Motor neuron (in vitro differentiated cells): Measurements from ENCODE around the gene OPRD1. TPM values are rescaled to one million over a fixed set of nuclear protein-coding genes. Genes with fewer than 3 reads are reported as not detected.
A peak's percentile ranks its signal among the peaks of the same experiment; 100 is the strongest.

Experiments used
- ATAC-seq, 8 experiments: fragments of 200-7000 bp; cut with Tn5 transposase; replicated peaks in 6 of 8; 2 replicates each; pipeline ENCODE4 v1.8.0; 2021; ENCODE audit warnings: mild to moderate bottlenecking in 8 of 8, moderate library complexity in 8 of 8
- H3K27ac ChIP-seq, 2 donors: fragments of 250-450 bp; sonication (Bioruptor Pico); 2 replicates each; pipeline ENCODE4 v1.9.0; 2021; ENCODE audit warnings: antibody characterized with exemption in 2 of 2, mild to moderate bottlenecking in 2 of 2, moderate library complexity in 1 of 2
- H3K4me1 ChIP-seq, 2 donors: fragments of 250-450 bp; sonication (Bioruptor Pico); replicated peaks in 1 of 2; 2 replicates each; pipeline ENCODE4 v1.6.1; 2021; ENCODE audit warnings: antibody characterized with exemption in 2 of 2, mild to moderate bottlenecking in 2 of 2, moderate library complexity in 1 of 2
- H3K4me3 ChIP-seq, 5 donors: fragments of 250-450 bp; sonication (Bioruptor Pico); 2 replicates each; pipeline ENCODE4 v1.9.0; 2021; ENCODE audit warnings: antibody characterized with exemption in 5 of 5, mild to moderate bottlenecking in 5 of 5, moderate library complexity in 4 of 5
- WGBS, 10 experiments: fragments of 450-650 bp; shearing (Covaris generic); methylation state at CpG; one replicate each; pipeline ENCODE4 v1.0.0; 2022; 5-methylcytosine and 5-hydroxymethylcytosine counted together
- in situ Hi-C, 9 experiments: fragments of 400-800 bp; cut with MboI; loops; one replicate each; pipeline ENCODE4 v1.15.0; 2021; ENCODE audit warnings: low sequenced_read_pairs in 9 of 9, low pct_unique_long_range_greater_than_20kb in 2 of 9; ENCODE audit not compliant: unreplicated experiment in 9 of 9
- total RNA-seq, 8 experiments: library from RNA; unstranded; fragments of 300-600 nt; gene quantifications; 2 replicates each; pipeline versions ENCODE4 v1.2.3 to v1.2.4, GENCODE V29; 2022

The OPRD1 gene
- total RNA-seq, 8 experiments from 2014 or later: 0.10 to 1.2 (median 0.22) TPM

GRCh38 chr1:28882009-28882628, 70.1 kb downstream of the OPRD1 start:
- 20 to 90% (median 42%) methylated on average over 2 to 10 of the region's 13 CpGs for WGBS, 10 experiments
- in situ Hi-C loops: loop anchor here (5.0 to 25.0 kb wide), 7 partner anchors 150 to 1830 kb away; partner anchors contain the start of genes SRSF4 (in 6 of the 9) and MATN1 (in 1 of the 9)

GRCh38 chr1:28883242-28883616, 71.3 kb downstream of the OPRD1 start:
- no peak overlapping the region for H3K27ac ChIP-seq
- no peak for ATAC-seq
- peaks cover 19 to 23% of the 10 kb centered on the region in 2 donors for H3K4me1 ChIP-seq
- no peak overlapping the region for H3K4me3 ChIP-seq
- WGBS, 10 experiments: 20 to 83% (median 60%) methylated on average over 1 of the region's 1 CpG; no CpG with 5 or more reads in 5 of the 10 experiments
- in situ Hi-C loops: loop anchor here (5.0 to 25.0 kb wide), 7 partner anchors 149 to 1829 kb away; partner anchors contain the start of genes SRSF4 (in 6 of the 9) and MATN1 (in 1 of the 9)

More at GRCh38 chr1:28882009-28882628, 70.1 kb downstream of the OPRD1 start:
- peak; percentile 42 to 76 (median 50) for ATAC-seq
- Histone ChIP-seq H3K27ac (no peak overlapping the region), H3K4me3 (no peak overlapping the region), H3K4me1 (peaks cover 19 to 20% of the 10 kb centered on the region in 2 donors)

DNA sequence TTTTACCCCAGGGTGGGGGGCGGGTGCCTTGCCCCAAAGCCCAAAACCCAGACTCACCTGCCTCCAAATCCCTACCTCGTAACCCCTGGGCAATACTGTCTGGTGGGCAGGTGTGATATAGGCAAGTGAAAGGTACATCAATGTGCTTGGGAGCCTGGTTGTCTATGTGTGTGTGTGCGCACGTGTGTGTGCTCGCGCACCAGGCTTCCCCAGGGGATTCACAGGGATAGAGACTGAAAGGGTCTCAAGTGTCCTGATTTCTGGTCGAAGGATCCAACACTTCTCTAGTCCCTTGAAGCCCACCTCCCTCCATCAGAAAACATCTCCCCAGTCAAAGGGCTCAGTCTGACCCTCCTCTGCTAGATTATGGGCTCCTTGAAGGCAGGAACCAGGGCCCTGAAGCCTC, 73.5 kb downstream of the OPRD1 start:
- Histone ChIP-seq H3K27ac (peak overlapping the region in 1 of 2 donors; percentile 52), H3K4me1 (peaks cover 19 to 24% of the 10 kb centered on the region in 2 donors), H3K4me3 (no peak overlapping the region)
- in situ Hi-C loops: loop anchor here (10.0 to 25.0 kb wide), 6 partner anchors 149 to 1827 kb away; partner anchors contain the start of genes SRSF4 (in 6 of the 9) and MATN1 (in 1 of the 9)
- 58 to 100% (median 83%) methylated on average over 1 to 7 of the region's 7 CpGs; no CpG with 5 or more reads in 5 of the 10 experiments for WGBS, 10 experiments
- ATAC-seq: no peak

DNA sequence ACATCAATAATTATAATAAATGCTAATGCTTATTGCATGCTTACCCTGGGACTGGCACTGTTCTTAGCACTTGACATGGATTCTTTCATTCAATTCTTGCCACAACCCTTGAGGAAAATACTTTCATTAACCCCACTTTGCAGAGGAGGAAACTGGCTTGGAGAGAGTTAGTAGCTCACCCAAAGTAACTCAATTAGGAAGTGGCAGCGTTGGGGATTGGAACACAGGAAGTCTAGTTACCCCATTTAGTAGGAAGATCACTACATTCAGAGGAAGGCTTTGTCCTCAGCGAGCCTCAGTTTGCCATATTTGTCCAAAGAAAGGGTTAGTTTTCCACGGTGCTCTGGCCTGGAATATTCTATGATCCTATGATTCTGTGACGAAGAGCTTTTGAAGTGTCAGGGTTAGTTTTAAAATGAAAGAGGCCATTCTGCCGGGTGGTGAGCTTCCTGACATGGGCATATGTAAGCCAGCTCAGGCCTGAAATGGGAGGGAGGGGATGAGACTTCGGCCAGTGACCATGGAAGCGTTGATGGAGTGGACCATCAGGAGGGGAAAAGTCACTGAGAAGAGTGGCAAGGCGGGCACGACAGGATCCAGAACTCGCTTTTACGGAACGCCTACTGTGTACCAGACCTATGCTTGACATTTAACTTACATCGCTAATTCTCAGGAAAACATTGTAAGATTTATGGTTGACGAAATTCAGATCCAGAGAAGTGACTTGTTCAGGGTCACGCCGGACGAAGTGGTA, 74.2 kb downstream of the OPRD1 start:
- peaks cover 19 to 24% of the 10 kb centered on the region in 2 donors for H3K4me1 ChIP-seq
- ATAC-seq: no peak
- 35 to 80% (median 50%) methylated on average over 2 to 13 of the region's 17 CpGs; no CpG with 5 or more reads in 1 of the 10 experiments for WGBS, 10 experiments
- in situ Hi-C loops: loop anchor here (10.0 to 25.0 kb wide), 6 partner anchors 149 to 1826 kb away; partner anchors contain the start of genes SRSF4 (in 6 of the 9) and MATN1 (in 1 of the 9)
- peak overlapping the region in 4 of 5 donors; percentile 78 to 97 (median 93) for H3K4me3 ChIP-seq
- H3K27ac ChIP-seq: no peak overlapping the region

DNA sequence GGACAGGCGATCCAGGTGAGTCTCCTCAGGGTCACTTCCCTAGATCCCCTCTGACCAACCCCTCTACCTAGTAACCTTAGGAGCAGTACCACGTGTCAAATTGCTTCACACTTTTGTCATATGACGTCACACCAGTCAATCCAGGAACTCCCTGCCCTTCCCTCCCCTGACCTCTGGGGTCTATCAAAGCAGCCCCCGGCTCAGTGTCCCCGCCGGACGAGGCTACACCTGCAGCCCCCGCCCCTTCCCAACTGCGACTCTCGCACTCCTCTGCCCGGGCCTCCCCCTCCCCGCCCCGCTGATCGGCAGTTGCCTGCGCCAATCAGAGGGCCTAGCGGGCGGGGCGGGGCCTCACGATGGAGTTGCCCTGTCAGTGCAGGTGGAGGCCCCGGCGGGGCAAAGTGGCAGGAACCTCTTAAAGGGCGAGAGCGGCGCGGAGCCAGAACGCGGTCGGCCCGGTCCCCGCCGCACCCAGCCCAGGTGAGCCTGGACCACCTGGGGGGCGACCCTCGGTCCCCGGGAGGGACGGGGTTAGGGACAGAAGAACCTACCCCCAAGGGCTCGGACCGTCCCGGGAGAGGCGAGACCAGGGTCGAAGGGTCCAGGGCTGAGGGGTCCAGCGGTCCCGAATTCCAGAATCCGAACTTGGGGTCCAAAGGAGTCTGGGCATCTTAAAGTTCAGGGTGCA, 74.9 kb downstream of the OPRD1 start:
- WGBS, 10 experiments: 0 to 80% (median 20%) methylated on average over 1 to 6 of the region's 43 CpGs; no CpG with 5 or more reads in 5 of the 10 experiments
- Histone ChIP-seq H3K27ac (no peak overlapping the region), H3K4me3 (peak overlapping the region; percentile 73 to 97 (median 92)), H3K4me1 (peaks cover 19 to 24% of the 10 kb centered on the region in 2 donors)
- ATAC-seq: peak; percentile 53 to 81 (median 65)
- in situ Hi-C loops: loop anchor here (10.0 to 25.0 kb wide), 6 partner anchors 148 to 1825 kb away; partner anchors contain the start of genes SRSF4 (in 6 of the 9) and MATN1 (in 1 of the 9)

GRCh38 chr1:28887419-28887834, 75.5 kb downstream of the OPRD1 start:
- 3% methylated on average over 11 of the region's 41 CpGs; no CpG with 5 or more reads in 9 of the 10 experiments for WGBS, 10 experiments
- peaks cover 19 to 24% of the 10 kb centered on the region in 2 donors for H3K4me1 ChIP-seq
- peak overlapping the region; percentile 73 to 97 (median 92) for H3K4me3 ChIP-seq
- ATAC-seq: peak; percentile 2 to 41 (median 30)
- H3K27ac ChIP-seq: no peak overlapping the region
- in situ Hi-C loops: loop anchor here (10.0 to 25.0 kb wide), 6 partner anchors 147 to 1825 kb away; partner anchors contain the start of genes SRSF4 (in 6 of the 9) and MATN1 (in 1 of the 9)

DNA sequence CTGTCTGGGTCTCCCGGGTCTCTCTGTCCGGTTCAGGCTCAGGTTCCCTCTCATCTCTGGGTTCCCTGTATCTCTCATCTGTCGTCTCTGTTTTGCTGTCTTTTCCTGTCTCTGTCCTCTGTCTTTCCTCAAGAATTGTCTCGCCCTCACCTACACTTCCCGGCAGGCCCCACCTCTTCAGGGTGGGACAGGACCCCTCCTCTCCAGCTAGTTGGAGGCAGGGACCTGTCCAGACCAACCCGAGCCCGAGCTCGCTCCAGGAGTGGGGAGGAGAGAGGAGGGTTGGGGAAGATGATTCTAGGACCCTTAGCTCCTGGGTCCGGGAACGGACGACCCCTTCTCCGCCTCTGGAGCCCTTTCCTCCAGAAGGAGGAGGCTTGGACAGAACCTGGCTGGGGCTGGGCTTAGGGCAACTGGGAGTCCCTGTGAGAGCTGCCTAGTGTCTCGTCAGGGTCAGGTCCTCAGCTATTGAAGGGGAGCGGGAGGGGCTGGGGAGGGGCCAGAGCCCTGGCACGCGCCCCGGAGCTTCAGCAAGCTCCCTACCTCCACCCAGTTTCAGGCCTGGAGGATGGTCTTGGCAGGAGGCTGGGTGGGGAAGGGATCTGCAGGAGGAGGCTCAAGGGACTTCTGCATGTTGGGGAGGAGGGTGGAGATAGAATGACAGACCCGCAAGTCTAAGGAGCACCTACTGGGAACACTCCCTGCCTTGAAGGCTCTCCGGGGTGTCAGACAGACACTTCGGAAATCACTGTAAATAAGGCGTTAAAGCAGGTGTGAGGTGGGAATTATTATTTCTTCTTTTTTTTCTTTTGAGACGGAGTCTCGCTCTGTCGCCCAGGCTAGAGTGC, 76.1 kb downstream of the OPRD1 start:
- in situ Hi-C loops: loop anchor here (10.0 to 25.0 kb wide), 6 partner anchors 147 to 1824 kb away; partner anchors contain the start of genes SRSF4 (in 6 of the 9) and MATN1 (in 1 of the 9)
- H3K4me1 ChIP-seq: peaks cover 19 to 24% of the 10 kb centered on the region in 2 donors
- H3K27ac ChIP-seq: no peak overlapping the region
- H3K4me3 ChIP-seq: peak overlapping the region; percentile 73 to 97 (median 92)
- 0 to 67% (median 36%) methylated on average over 1 to 20 of the region's 24 CpGs; no CpG with 5 or more reads in 5 of the 10 experiments for WGBS, 10 experiments
- ATAC-seq: peak; percentile 8 to 49 (median 14)

- Histone ChIP-seq H3K27ac (no peak overlapping the region), H3K4me3 (no peak overlapping the region), H3K4me1 (peaks cover 15 to 20% of the 10 kb centered on the region in 2 donors)
- no peak for ATAC-seq
- in situ Hi-C loops: loop anchor here (10.0 to 25.0 kb wide), 6 partner anchors 146 to 1823 kb away; partner anchors contain the start of genes SRSF4 (in 6 of the 9) and MATN1 (in 1 of the 9)
- WGBS, 10 experiments: 55 to 100% (median 90%) methylated on average over 1 to 7 of the region's 7 CpGs; no CpG with 5 or more reads in 1 of the 10 experiments
Observed at GRCh38 chr1:28888915-28889314, 76.9 kb downstream of the OPRD1 start.

DNA sequence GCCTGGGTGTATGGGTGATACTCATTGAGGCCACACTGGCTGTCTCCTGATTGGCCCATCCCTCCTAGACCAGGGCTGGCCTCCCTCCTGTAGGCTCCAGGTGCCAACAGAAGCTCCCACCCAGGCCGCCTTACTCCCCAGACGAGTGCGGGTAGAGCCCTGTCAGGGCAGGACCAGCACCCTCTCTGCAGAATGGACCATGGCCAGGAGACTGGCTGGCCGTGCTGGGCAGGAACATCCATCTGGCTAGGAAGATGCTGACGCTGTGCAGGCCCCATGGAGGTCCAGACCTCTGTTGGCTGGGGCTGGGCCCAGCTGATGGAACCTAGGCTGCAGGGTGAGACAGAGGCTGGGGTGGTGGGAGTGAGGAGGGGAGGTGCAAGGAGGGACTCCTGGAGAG, 77.4 kb downstream of the OPRD1 start:
- 81 to 100% (median 100%) methylated on average over 1 to 4 of the region's 5 CpGs; no CpG with 5 or more reads in 7 of the 10 experiments for WGBS, 10 experiments
- H3K4me1 ChIP-seq: peaks cover 10 to 16% of the 10 kb centered on the region in 2 donors
- ATAC-seq: no peak
- in situ Hi-C loops: loop anchor here (10.0 to 25.0 kb wide), 6 partner anchors 145 to 1823 kb away; partner anchors contain the start of genes SRSF4 (in 6 of the 9) and MATN1 (in 1 of the 9)
- H3K4me3 ChIP-seq: no peak overlapping the region
- H3K27ac ChIP-seq: no peak overlapping the region

GRCh38 chr1:28890435-28890834, 78.5 kb downstream of the OPRD1 start:
- 75 to 92% (median 82%) methylated on average over 1 to 8 of the region's 8 CpGs; no CpG with 5 or more reads in 1 of the 10 experiments for WGBS, 10 experiments
- in situ Hi-C loops: loop anchor here (25.0 kb wide), 4 partner anchors 147 to 1822 kb away; partner anchors contain the start of genes SRSF4 (in 6 of the 9) and MATN1 (in 1 of the 9)
- Histone ChIP-seq H3K27ac (no peak overlapping the region), H3K4me1 (peaks cover 4 to 5% of the 10 kb centered on the region in 2 donors), H3K4me3 (no peak overlapping the region)
- ATAC-seq: no peak

DNA sequence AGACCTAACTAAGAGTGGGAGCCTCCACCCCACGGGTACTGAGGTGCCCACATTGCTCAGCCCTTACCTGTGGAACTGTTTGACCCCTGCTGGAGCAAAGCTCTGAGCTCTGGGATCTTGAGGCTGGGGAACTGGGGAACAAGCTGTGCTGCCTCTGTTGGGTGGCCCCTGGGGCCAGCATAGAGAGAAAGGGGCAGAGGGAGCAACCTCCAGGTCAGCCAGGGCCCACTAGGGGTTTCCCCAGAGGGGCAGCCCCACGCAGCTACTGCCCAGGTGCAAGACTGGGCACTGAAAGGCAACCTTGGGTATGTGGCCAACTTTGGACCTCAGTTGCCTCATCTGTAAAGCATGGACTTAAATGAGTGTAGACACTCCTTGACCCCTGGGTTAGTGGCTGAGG, 78.9 kb downstream of the OPRD1 start:
- Histone ChIP-seq H3K27ac (no peak overlapping the region), H3K4me1 (peaks cover 3 to 4% of the 10 kb centered on the region in 2 donors), H3K4me3 (no peak overlapping the region)
- WGBS, 10 experiments: 47 to 85% (median 80%) methylated on average over 1 to 2 of the region's 2 CpGs; no CpG with 5 or more reads in 5 of the 10 experiments
- ATAC-seq: no peak
- in situ Hi-C loops: loop anchor here (25.0 kb wide), 4 partner anchors 146 to 1821 kb away; partner anchors contain the start of genes SRSF4 (in 6 of the 9) and MATN1 (in 1 of the 9)
